Endothelial cell (in vitro differentiated cells): ENCODE results near the gene C1GALT1C1L. TPM values are rescaled to one million over a fixed set of nuclear protein-coding genes. Genes with fewer than 3 reads are reported as not detected.

Source experiments
- DNase-seq: peaks from one replicate; pipeline ENCODE4 v3.0.0; 2021; ENCODE audit warnings: low spot score
- H3K27ac Mint-ChIP-seq: one replicate; pipeline ENCODE4 v1.8.0; 2021; ENCODE audit warnings: mixed read lengths, inconsistent platforms; ENCODE audit not compliant: unreplicated experiment
- H3K27me3 Mint-ChIP-seq: one replicate; pipeline ENCODE4 v1.8.0; 2021; ENCODE audit warnings: mild to moderate bottlenecking, moderate library complexity, mixed read lengths, inconsistent platforms; ENCODE audit not compliant: unreplicated experiment
- H3K36me3 Mint-ChIP-seq: one replicate; pipeline ENCODE4 v1.8.0; 2021; ENCODE audit warnings: mild to moderate bottlenecking, low read depth, mixed read lengths, inconsistent platforms; ENCODE audit not compliant: unreplicated experiment
- H3K4me1 Mint-ChIP-seq: one replicate; pipeline ENCODE4 v1.8.0; 2021; ENCODE audit warnings: mild to moderate bottlenecking, mixed read lengths, inconsistent platforms; ENCODE audit not compliant: unreplicated experiment
- H3K4me3 Mint-ChIP-seq: one replicate; pipeline ENCODE4 v1.8.0; 2021; ENCODE audit warnings: mild to moderate bottlenecking, mixed read lengths, inconsistent platforms; ENCODE audit not compliant: unreplicated experiment
- H3K9me3 Mint-ChIP-seq: one replicate; pipeline ENCODE4 v1.8.0; 2021; ENCODE audit warnings: mixed read lengths, inconsistent platforms; ENCODE audit not compliant: unreplicated experiment
- CTCF ChIP-seq: fragments of 200-600 bp; sonication (generic); IDR thresholded peaks from one replicate; pipeline ENCODE4 v1.5.0; 2021; ENCODE audit warnings: antibody characterized with exemption; ENCODE audit not compliant: unreplicated experiment
- long read RNA-seq: library from polyadenylated mRNA; unstranded; transcript quantifications from one replicate; pipeline ENCODE4 v2.0.0, GENCODE V29; 2020; ENCODE audit not compliant: unreplicated experiment
- total RNA-seq: library from RNA; stranded (reverse); fragmentation: NEBNext Ultra II Directional; extraction: Animal tissue kit (Norgen Biotek cat#: 25700); gene quantifications from one replicate; pipeline ENCODE4 v1.2.1, GENCODE V29; 2021; ENCODE audit not compliant: unreplicated experiment

C1GALT1C1L gene
- total RNA-seq = 0.31 TPM
- long read RNA-seq = 0 reads

- no peak for TF ChIP-seq CTCF
- Mint-ChIP-seq H3K27me3 (peaks cover 2% of the 10 kb centered on the region), H3K27ac (no peak within 1 kb of the TSS), H3K4me3 (no peak within 1 kb of the TSS), H3K36me3 (peaks cover 2% of the 10 kb centered on the region), H3K9me3 (no peaks in the 10 kb centered on the region), H3K4me1 (peaks cover 2% of the 10 kb centered on the region)
- DNase-seq = no peak
Observed at GRCh38 chr2:43676322-43677050, at the start of gene C1GALT1C1L. TSS of gene C1GALT1C1L (minus strand) at chr2:43676429. CDS start at chr2:43676322, 107 bp downstream.

DNA sequence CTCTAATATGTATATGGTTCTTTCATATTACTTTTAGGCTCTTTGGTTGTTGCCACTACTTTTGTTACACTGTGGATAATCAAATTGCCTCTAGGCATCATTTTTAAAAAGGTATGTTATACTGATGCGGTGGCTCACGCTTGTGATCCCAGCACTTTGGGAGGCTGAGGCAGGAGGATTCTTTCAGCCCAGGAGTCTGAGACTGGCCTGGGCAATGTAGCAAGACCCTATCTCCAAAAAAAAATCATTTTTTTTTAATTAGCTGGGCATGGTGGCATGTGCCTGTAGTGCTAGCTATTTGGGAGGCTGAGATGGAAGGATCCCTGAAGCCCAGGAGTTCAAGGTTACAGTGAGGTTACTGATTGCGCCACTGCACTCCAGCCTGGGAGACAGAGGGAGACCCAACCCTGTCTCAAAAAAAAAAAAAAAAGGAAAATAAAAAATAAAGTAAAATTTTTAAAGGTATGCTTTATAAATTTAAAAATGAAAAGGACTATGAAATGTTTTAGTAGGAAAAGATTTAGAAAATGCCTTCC is 49.5 kb upstream of the C1GALT1C1L start:
- Mint-ChIP-seq H3K36me3 (no peaks in the 10 kb centered on the region), H3K4me1 (no peaks in the 10 kb centered on the region), H3K27ac (no peak overlapping the region), H3K4me3 (no peak overlapping the region), H3K9me3 (no peaks in the 10 kb centered on the region), H3K27me3 (no peaks in the 10 kb centered on the region)
- no peak for TF ChIP-seq CTCF
- no peak for DNase-seq

- no peaks in the 10 kb centered on the region for H3K9me3 Mint-ChIP-seq
- DNase-seq = no peak
- TF ChIP-seq CTCF = no peak
- no peaks in the 10 kb centered on the region for H3K4me1 Mint-ChIP-seq
- no peak overlapping the region for H3K4me3 Mint-ChIP-seq
- no peak overlapping the region for H3K27ac Mint-ChIP-seq
- H3K36me3 Mint-ChIP-seq = no peaks in the 10 kb centered on the region
- H3K27me3 Mint-ChIP-seq = no peaks in the 10 kb centered on the region
Observed at GRCh38 chr2:43724728-43725526, 48.7 kb upstream of the C1GALT1C1L start.

- TF ChIP-seq CTCF = no peak
- peaks cover 8% of the 10 kb centered on the region for H3K4me1 Mint-ChIP-seq
- no peaks in the 10 kb centered on the region for H3K36me3 Mint-ChIP-seq
- no peak for DNase-seq
- no peaks in the 10 kb centered on the region for H3K9me3 Mint-ChIP-seq
- no peak overlapping the region for H3K4me3 Mint-ChIP-seq
- H3K27me3 Mint-ChIP-seq = no peaks in the 10 kb centered on the region
- H3K27ac Mint-ChIP-seq = no peak overlapping the region
Observed at GRCh38 chr2:43718530-43719124, 42.4 kb upstream of the C1GALT1C1L start.
